Measurements from ENCODE around the gene LRP1. TPM values are rescaled to one million over a fixed set of nuclear protein-coding genes. Genes with fewer than 3 reads are reported as not detected.

Gene LRP1
- polyA plus RNA-seq, 1 donor (not counting 4 experiments of a cell fraction or from before 2014, with no cell fraction given): 4.9 TPM

- Histone ChIP-seq H2AFZ (ENCODE audit: control insufficient read depth, low read length) (no peak overlapping the region), H3K79me2 (ENCODE audit: control insufficient read depth, insufficient read depth, low read length) (no peaks in the 10 kb centered on the region), H3K27me3 (ENCODE audit: control insufficient read depth, extremely low read depth, insufficient read depth, low read length) (no peaks in the 10 kb centered on the region), H3K9me1 (ENCODE audit: control insufficient read depth, extremely low read depth, insufficient read depth, low read length) (no peaks in the 10 kb centered on the region), H3K27ac (ENCODE audit: control insufficient read depth, insufficient read depth, low read length) (no peak overlapping the region), H4K20me1 (ENCODE audit: control insufficient read depth, extremely low read depth, insufficient read depth, low read length) (no peaks in the 10 kb centered on the region), H3K4me1 (ENCODE audit: control insufficient read depth, extremely low read depth, insufficient read depth, low read length) (no peaks in the 10 kb centered on the region), H3K36me3 (ENCODE audit: control insufficient read depth in 2 of 2, extremely low read depth in 1 of 2, insufficient read depth in 2 of 2, low read length in 2 of 2) (peaks cover 18 to 27% of the 10 kb centered on the region in 2 experiments), H3K9ac (ENCODE audit: control insufficient read depth, extremely low read depth, insufficient read depth, low read length) (no peak overlapping the region), H3K9me3 (ENCODE audit: control insufficient read depth, low read depth, low read length) (no peaks in the 10 kb centered on the region), H3K4me2 (ENCODE audit: control insufficient read depth, extremely low read depth, insufficient read depth, low read depth, low read length) (no peak overlapping the region), H3K4me3 (ENCODE audit: control insufficient read depth in 2 of 3, extremely low read depth in 1 of 3, insufficient read depth in 2 of 3, low read depth in 1 of 3, low read length in 3 of 3) (no peak overlapping the region)
- DNase-seq (ENCODE audit: low read depth, low spot score) (no peak), FAIRE-seq (no peak)
- TF ChIP-seq EZH2 (IDR thresholded peaks at IDR 0.05; ENCODE audit: low read length) (no peak), CTCF (optimal IDR thresholded peaks at IDR 0.05 in 1 of 3, IDR thresholded peaks at IDR 0.05 in 1 of 3, conservative IDR thresholded peaks at IDR 0.05 in 1 of 3; ENCODE audit: extremely low read depth in 1 of 3, insufficient read depth in 2 of 3, low read length in 3 of 3) (no peak)
- dilution Hi-C loops (cut with MboI; ENCODE audit: extremely low pct_ligation_motif_present, low sequenced_read_pairs): no loop called here
These were observed 127.6 kb downstream of the LRP1 start for GRCh38 chr12:57255916-57256315.

DNA sequence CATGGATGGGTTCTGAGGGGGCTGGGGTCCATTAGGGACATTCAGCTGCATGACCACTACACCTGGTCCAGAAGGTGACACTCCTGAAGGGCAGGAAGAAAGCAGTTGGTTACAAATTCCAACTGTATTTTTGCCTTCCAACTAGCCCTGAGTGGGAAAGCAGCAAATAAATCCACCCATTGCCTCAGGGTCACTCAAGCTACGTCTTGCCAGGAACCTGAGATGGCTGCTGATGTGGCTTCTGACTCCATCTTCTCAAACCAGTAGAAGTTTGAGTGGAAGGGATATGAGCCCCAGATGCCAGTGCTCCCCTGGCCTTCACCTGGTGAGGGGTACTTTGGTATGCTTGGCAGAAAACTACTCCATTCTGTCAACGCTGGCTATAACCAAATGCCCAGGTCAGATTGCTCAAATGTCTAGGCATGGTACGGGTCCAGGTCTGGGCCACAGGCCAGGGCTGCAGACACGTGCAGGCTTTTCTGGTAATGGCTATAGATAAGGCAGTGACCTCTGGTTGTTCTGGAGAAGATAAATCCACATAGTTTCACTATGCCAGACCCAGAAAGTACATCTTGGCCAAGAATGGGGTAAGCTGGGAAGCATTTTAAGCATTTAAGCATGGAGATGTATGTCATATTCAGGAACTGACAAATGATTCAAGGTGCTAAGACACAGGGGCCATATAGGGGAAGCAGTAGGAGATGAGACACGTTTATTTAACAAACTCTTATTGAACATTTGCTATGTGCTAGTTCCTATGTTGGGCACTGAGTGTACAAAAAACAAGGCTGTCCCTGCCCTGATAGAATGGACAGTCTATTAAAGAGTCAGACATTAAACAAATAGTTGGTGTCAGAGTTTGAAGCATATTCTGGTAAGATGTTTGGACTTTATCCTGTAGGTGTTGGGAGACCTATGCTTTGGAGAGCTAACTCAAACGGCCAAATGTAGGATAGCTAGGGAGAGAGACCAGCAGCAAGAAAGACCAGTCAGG lies 131.0 kb downstream of the LRP1 start:
- H3K9ac ChIP-seq (ENCODE audit: control insufficient read depth, extremely low read depth, insufficient read depth, low read length): no peak overlapping the region
- peaks cover 22 to 27% of the 10 kb centered on the region in 2 experiments for H3K36me3 ChIP-seq (ENCODE audit: control insufficient read depth in 2 of 2, extremely low read depth in 1 of 2, insufficient read depth in 2 of 2, low read length in 2 of 2)
- no peaks in the 10 kb centered on the region for H4K20me1 ChIP-seq (ENCODE audit: control insufficient read depth, extremely low read depth, insufficient read depth, low read length)
- no peak overlapping the region for H2AFZ ChIP-seq (ENCODE audit: control insufficient read depth, low read length)
- no peak overlapping the region for H3K4me2 ChIP-seq (ENCODE audit: control insufficient read depth, extremely low read depth, insufficient read depth, low read depth, low read length)
- H3K27ac ChIP-seq (ENCODE audit: control insufficient read depth, insufficient read depth, low read length): no peak overlapping the region
- H3K4me3 ChIP-seq (ENCODE audit: control insufficient read depth in 2 of 3, extremely low read depth in 1 of 3, insufficient read depth in 2 of 3, low read depth in 1 of 3, low read length in 3 of 3): no peak overlapping the region
- FAIRE-seq (no peak), DNase-seq (ENCODE audit: low read depth, low spot score) (no peak)
- H3K4me1 ChIP-seq (ENCODE audit: control insufficient read depth, extremely low read depth, insufficient read depth, low read length): no peaks in the 10 kb centered on the region
- H3K9me3 ChIP-seq (ENCODE audit: control insufficient read depth, low read depth, low read length): no peaks in the 10 kb centered on the region
- TF ChIP-seq CTCF (optimal IDR thresholded peaks at IDR 0.05 in 1 of 3, IDR thresholded peaks at IDR 0.05 in 1 of 3, conservative IDR thresholded peaks at IDR 0.05 in 1 of 3; ENCODE audit: extremely low read depth in 1 of 3, insufficient read depth in 2 of 3, low read length in 3 of 3) (no peak), EZH2 (IDR thresholded peaks at IDR 0.05; ENCODE audit: low read length) (no peak)
- H3K27me3 ChIP-seq (ENCODE audit: control insufficient read depth, extremely low read depth, insufficient read depth, low read length): no peaks in the 10 kb centered on the region
- no peaks in the 10 kb centered on the region for H3K9me1 ChIP-seq (ENCODE audit: control insufficient read depth, extremely low read depth, insufficient read depth, low read length)
- no peaks in the 10 kb centered on the region for H3K79me2 ChIP-seq (ENCODE audit: control insufficient read depth, insufficient read depth, low read length)
- dilution Hi-C loops (cut with MboI; ENCODE audit: extremely low pct_ligation_motif_present, low sequenced_read_pairs): no loop called here
